HepG2 (cell line): ENCODE measurements around the gene PSMG3. TPM values are rescaled to one million over a fixed set of nuclear protein-coding genes. Genes with fewer than 3 reads are reported as not detected.
A peak's percentile ranks its signal among the peaks of the same experiment; 100 is the strongest.

Source experiments
- AKAP8 ChIP-seq: sonication (generic); formaldehyde crosslinking; IDR thresholded peaks from 2 replicates; pipeline ENCODE4 v1.5.1; 2020; ENCODE audit warnings: mild to moderate bottlenecking, missing genetic modification reagents
- ATF7-NPFF ChIP-seq: sonication (generic); formaldehyde crosslinking; IDR thresholded peaks from 2 replicates; pipeline ENCODE4 v1.8.1; 2023; ENCODE audit warnings: mild to moderate bottlenecking, low read depth, missing genetic modification reagents, moderate library complexity
- FLYWCH1 ChIP-seq: sonication (generic); formaldehyde crosslinking; IDR thresholded peaks from 2 replicates; pipeline ENCODE4 v1.8.1; 2023; ENCODE audit warnings: mild to moderate bottlenecking, missing genetic modification reagents
- KLF13 ChIP-seq: sonication (generic); formaldehyde crosslinking; IDR thresholded peaks from 2 replicates; pipeline ENCODE4 v1.4.0; 2020; ENCODE audit warnings: mild to moderate bottlenecking, missing genetic modification reagents
- ZNF234 ChIP-seq: sonication (generic); formaldehyde crosslinking; conservative IDR thresholded peaks from 2 replicates; pipeline ENCODE4 v1.5.1; 2020; ENCODE audit warnings: mild to moderate bottlenecking, missing genetic modification reagents
- ZNF329 ChIP-seq: sonication (generic); formaldehyde crosslinking; IDR thresholded peaks from 2 replicates; pipeline ENCODE4 v1.9.0; 2021; ENCODE audit warnings: low read depth, mild to moderate bottlenecking, missing genetic modification reagents
- ZNF563 ChIP-seq: sonication (generic); formaldehyde crosslinking; IDR thresholded peaks from 2 replicates; pipeline ENCODE4 v1.8.0; 2022; ENCODE audit warnings: mild to moderate bottlenecking, moderate library complexity, missing genetic modification reagents
- ZNF570 ChIP-seq: sonication (generic); formaldehyde crosslinking; IDR thresholded peaks from 2 replicates; pipeline ENCODE4 v1.4.0; 2020; ENCODE audit warnings: mild to moderate bottlenecking, missing genetic modification reagents, borderline replicate concordance
- ZNF614 ChIP-seq: IDR thresholded peaks from 2 replicates; pipeline ENCODE4 v1.6.1; 2018; ENCODE audit warnings: missing biosample characterization, missing genetic modification reagents, inconsistent platforms, borderline replicate concordance
- ZNF619 ChIP-seq: sonication (generic); formaldehyde crosslinking; IDR thresholded peaks from 2 replicates; pipeline ENCODE4 v1.4.0; 2020; ENCODE audit warnings: mild to moderate bottlenecking, missing genetic modification reagents
- ZNF790 ChIP-seq: sonication (generic); formaldehyde crosslinking; IDR thresholded peaks from 2 replicates; pipeline ENCODE4 v1.8.0; 2022; ENCODE audit warnings: missing genetic modification reagents, mild to moderate bottlenecking, borderline replicate concordance
- polyA plus RNA-seq, 8 experiments: library from polyadenylated mRNA; depleted of rRNA in 3 of 8; stranded (reverse) in 7 of 8; unstranded in 1 of 8; fragments of >200 nt; fragmentation: Illumina TruSeq in 4 of 8; extraction: Trizol in 4 of 8; gene quantifications; 2 replicates each; pipeline versions ENCODE4 v1.2.1 to v1.2.3, GENCODE V29; 2011 to 2016; ENCODE audit warnings: low read depth in 4 of 8, missing spikeins in 1 of 8, mixed read lengths in 1 of 8; ENCODE audit not compliant: insufficient read depth in 1 of 8
- total RNA-seq, 5 experiments: library from RNA; depleted of rRNA; stranded (reverse); fragments of >200 nt; fragmentation: Illumina TruSeq; extraction: Trizol; gene quantifications; 2 replicates each; pipeline ENCODE4 v1.2.3, GENCODE V29; 2016; ENCODE audit warnings: low read depth in 1 of 5
- TF ChIP-seq, protein P1 (sequence below): sonication (generic); formaldehyde crosslinking; IDR thresholded peaks from 2 replicates; pipeline ENCODE4 v1.8.1; 2023; ENCODE audit warnings: mild to moderate bottlenecking, moderate library complexity, missing genetic modification reagents
- TF ChIP-seq, protein P2 (sequence below): sonication (generic); formaldehyde crosslinking; IDR thresholded peaks from 2 replicates; pipeline ENCODE4 v1.8.1; 2023; ENCODE audit warnings: missing genetic modification reagents, mild to moderate bottlenecking, borderline replicate concordance
- TF ChIP-seq, protein P3 (sequence below): sonication (generic); formaldehyde crosslinking; IDR thresholded peaks from 2 replicates; pipeline ENCODE4 v1.9.0; 2021; ENCODE audit warnings: missing genetic modification reagents, mild to moderate bottlenecking, borderline replicate concordance
- TF ChIP-seq, protein P4 (sequence below): sonication (generic); formaldehyde crosslinking; IDR thresholded peaks from 2 replicates; pipeline ENCODE4 v1.4.0; 2020; ENCODE audit warnings: mild to moderate bottlenecking, missing genetic modification reagents
- TF ChIP-seq, protein P5 (sequence below): sonication (generic); formaldehyde crosslinking; IDR thresholded peaks from 2 replicates; pipeline ENCODE4 v1.4.0; 2020; ENCODE audit warnings: missing genetic modification reagents, mild to moderate bottlenecking, borderline replicate concordance
- TF ChIP-seq, protein P6 (sequence below): sonication (generic); formaldehyde crosslinking; IDR thresholded peaks from 2 replicates; pipeline ENCODE4 v1.5.0; 2020; ENCODE audit warnings: mild to moderate bottlenecking, missing genetic modification reagents
- TF ChIP-seq, protein P7 (sequence below): sonication (generic); formaldehyde crosslinking; IDR thresholded peaks from 2 replicates; pipeline ENCODE4 v1.5.1; 2020; ENCODE audit warnings: missing genetic modification reagents, mild to moderate bottlenecking, borderline replicate concordance

The PSMG3 gene
- total and polyA plus RNA-seq, 2 of the 13 experiments (the other 11 are each of a cell fraction or from before 2014, with no cell fraction given) = 29.6 to 48.4 TPM

DNA sequence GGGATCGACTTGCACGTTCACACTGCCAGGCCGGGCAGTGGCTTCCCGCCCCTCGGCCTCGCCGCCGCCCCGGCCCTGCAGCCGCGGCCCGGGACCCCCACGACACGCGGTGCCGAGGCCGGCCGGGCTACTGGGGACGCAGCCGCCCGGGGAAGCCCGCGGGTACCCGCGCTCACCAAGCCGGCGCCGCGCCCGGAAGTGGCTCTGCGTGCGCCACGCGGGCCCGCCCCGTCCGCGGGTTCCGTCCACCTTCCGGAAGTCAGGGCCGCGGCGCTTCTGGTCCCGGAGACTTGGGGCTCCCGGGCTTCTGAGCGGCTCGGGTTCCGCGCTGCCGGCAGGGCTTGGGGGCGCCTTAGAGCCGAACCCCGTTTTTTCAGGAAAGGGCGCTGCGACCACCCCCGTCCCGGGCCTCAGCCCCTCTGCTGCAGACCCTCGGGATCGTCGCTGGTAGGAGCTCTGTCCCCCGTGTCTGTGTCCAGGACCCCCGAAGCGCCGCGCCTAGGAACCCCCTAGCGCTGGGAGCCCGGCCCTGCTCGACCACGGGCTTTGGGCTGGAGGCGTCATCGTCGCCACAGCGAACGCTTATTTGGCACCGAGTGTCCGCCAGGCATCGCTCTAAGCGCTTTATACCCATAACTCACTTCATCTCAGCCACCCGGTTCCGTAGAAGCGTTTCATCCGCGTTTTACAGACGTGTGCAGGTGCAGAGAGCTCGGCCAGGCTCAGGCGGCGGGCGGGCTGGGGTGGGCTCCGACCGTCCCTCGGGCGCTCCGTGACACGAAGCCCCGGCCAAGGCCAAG lies at the start of gene PSMG3 (continued):
- TF ChIP-seq, protein P1, sequence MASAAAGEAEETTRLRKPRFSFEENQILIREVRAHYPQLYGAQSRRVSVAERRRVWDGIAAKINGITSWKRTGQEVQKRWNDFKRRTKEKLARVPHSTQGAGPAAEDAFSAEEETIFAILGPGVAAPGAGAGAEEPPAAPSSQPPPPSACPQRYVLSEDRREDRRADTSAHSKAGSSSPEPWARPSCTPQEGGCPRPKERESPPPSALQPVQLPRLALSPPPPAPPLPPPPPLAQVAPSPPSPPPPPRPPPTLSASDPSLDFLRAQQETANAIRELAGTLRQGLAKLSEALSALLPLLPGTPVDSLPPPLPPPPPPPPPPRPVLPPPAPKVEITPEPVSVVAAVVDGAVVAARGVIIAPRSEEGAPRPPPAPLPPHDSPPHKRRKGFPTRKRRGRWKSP (CRISPR knock-in tag) = peak; percentile 62; the same call in 1 of the 2 replicates
- TF ChIP-seq, protein P2, sequence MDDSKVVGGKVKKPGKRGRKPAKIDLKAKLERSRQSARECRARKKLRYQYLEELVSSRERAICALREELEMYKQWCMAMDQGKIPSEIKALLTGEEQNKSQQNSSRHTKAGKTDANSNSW (CRISPR knock-in tag) = 0 out of 2 replicates have a peak, but pooled peaks have one; percentile 66
- TF ChIP-seq ZNF619 (CRISPR knock-in tag) (peak; percentile 37; the same call in 1 of the 2 replicates), ZNF614 (peak; percentile 80; the same call in 1 of the 2 replicates), KLF13 (CRISPR knock-in tag) (no peak), ZNF790 (CRISPR knock-in tag) (peak; percentile 79; the same call in 1 of the 2 replicates), ZNF329 (CRISPR knock-in tag) (no peak), AKAP8 (CRISPR knock-in tag) (no peak), ZNF570 (no peak), ZNF563 (CRISPR knock-in tag) (peak; percentile 86), ATF7-NPFF (CRISPR knock-in tag) (peak; percentile 44; the same call in 1 of the 2 replicates), FLYWCH1 (0 out of 2 replicates have a peak, but pooled peaks have one; percentile 57), ZNF234 (CRISPR knock-in tag) (no peak)
- TF ChIP-seq, protein P3, sequence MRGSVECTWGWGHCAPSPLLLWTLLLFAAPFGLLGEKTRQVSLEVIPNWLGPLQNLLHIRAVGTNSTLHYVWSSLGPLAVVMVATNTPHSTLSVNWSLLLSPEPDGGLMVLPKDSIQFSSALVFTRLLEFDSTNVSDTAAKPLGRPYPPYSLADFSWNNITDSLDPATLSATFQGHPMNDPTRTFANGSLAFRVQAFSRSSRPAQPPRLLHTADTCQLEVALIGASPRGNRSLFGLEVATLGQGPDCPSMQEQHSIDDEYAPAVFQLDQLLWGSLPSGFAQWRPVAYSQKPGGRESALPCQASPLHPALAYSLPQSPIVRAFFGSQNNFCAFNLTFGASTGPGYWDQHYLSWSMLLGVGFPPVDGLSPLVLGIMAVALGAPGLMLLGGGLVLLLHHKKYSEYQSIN (CRISPR knock-in tag) = no peak
- TF ChIP-seq, protein P4, sequence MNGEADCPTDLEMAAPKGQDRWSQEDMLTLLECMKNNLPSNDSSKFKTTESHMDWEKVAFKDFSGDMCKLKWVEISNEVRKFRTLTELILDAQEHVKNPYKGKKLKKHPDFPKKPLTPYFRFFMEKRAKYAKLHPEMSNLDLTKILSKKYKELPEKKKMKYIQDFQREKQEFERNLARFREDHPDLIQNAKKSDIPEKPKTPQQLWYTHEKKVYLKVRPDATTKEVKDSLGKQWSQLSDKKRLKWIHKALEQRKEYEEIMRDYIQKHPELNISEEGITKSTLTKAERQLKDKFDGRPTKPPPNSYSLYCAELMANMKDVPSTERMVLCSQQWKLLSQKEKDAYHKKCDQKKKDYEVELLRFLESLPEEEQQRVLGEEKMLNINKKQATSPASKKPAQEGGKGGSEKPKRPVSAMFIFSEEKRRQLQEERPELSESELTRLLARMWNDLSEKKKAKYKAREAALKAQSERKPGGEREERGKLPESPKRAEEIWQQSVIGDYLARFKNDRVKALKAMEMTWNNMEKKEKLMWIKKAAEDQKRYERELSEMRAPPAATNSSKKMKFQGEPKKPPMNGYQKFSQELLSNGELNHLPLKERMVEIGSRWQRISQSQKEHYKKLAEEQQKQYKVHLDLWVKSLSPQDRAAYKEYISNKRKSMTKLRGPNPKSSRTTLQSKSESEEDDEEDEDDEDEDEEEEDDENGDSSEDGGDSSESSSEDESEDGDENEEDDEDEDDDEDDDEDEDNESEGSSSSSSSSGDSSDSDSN = peak; percentile 79
- TF ChIP-seq, protein P5, sequence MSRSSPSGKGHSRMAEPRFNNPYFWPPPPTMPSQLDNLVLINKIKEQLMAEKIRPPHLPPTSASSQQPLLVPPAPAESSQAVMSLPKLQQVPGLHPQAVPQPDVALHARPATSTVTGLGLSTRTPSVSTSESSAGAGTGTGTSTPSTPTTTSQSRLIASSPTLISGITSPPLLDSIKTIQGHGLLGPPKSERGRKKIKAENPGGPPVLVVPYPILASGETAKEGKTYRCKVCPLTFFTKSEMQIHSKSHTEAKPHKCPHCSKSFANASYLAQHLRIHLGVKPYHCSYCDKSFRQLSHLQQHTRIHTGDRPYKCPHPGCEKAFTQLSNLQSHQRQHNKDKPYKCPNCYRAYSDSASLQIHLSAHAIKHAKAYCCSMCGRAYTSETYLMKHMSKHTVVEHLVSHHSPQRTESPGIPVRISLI (CRISPR knock-in tag) = no peak
- TF ChIP-seq, protein P6, sequence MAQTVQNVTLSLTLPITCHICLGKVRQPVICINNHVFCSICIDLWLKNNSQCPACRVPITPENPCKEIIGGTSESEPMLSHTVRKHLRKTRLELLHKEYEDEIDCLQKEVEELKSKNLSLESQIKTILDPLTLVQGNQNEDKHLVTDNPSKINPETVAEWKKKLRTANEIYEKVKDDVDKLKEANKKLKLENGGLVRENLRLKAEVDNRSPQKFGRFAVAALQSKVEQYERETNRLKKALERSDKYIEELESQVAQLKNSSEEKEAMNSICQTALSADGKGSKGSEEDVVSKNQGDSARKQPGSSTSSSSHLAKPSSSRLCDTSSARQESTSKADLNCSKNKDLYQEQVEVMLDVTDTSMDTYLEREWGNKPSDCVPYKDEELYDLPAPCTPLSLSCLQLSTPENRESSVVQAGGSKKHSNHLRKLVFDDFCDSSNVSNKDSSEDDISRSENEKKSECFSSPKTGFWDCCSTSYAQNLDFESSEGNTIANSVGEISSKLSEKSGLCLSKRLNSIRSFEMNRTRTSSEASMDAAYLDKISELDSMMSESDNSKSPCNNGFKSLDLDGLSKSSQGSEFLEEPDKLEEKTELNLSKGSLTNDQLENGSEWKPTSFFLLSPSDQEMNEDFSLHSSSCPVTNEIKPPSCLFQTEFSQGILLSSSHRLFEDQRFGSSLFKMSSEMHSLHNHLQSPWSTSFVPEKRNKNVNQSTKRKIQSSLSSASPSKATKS = no peak
- TF ChIP-seq, protein P7, sequence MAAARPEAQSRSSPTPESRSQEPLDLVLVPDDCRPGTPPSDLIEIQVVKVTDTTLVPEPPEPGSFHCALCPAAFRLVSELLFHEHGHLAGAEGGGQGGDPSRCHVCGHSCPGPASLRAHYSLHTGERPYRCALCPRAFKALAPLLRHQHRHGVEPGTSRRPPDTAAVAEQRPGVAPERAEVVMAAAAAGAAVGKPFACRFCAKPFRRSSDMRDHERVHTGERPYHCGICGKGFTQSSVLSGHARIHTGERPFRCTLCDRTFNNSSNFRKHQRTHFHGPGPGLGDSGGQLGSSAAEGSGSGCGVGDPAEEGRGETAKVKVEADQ (CRISPR knock-in tag) = no peak
